GM19463 (cell line): ENCODE measurements around the gene DCST1.
A peak's percentile ranks its signal among the peaks of the same experiment; 100 is the strongest.

Source experiments
- ATAC-seq: cut with Tn5 transposase; IDR thresholded peaks from one replicate; pipeline ENCODE4 v1.9.1; 2021; ENCODE audit warnings: mild to moderate bottlenecking, moderate library complexity; ENCODE audit not compliant: unreplicated experiment

DCST1 gene

GRCh38 chr1:155070721-155071569 is 37.3 kb downstream of the DCST1 start:
- ATAC-seq, result peak; percentile 75

GRCh38 chr1:155071701-155072100 is 38.1 kb downstream of the DCST1 start:
- no peak for ATAC-seq

- no peak for ATAC-seq
Measured at GRCh38 chr1:155072531-155073289, 39.1 kb downstream of the DCST1 start.

- no peak for ATAC-seq
Measured at GRCh38 chr1:155073377-155074242, 40.0 kb downstream of the DCST1 start.

- ATAC-seq, result no peak
Measured at GRCh38 chr1:155075535-155075934, 41.9 kb downstream of the DCST1 start.

- no peak for ATAC-seq
Measured at GRCh38 chr1:155076371-155076770, 42.7 kb downstream of the DCST1 start.

- no peak for ATAC-seq
Measured at GRCh38 chr1:155077346-155077745, 43.7 kb downstream of the DCST1 start.

- ATAC-seq, result no peak
Measured at GRCh38 chr1:155077758-155078445, 44.3 kb downstream of the DCST1 start.

GRCh38 chr1:155078469-155079209 is 45.0 kb downstream of the DCST1 start, which contains the start of gene EFNA3:
Gene EFNA3 (plus strand): TSS chr1:155078837. CDS start chr1:155078942, 105 bp downstream.
- no peak for ATAC-seq

- ATAC-seq, result no peak
Measured at GRCh38 chr1:155079210-155079486, 45.5 kb downstream of the DCST1 start.

- ATAC-seq, result no peak
Measured at GRCh38 chr1:155079487-155080311, 46.1 kb downstream of the DCST1 start.

GRCh38 chr1:155080312-155081228 is 46.9 kb downstream of the DCST1 start:
- ATAC-seq, result no peak

- ATAC-seq, result no peak
Measured at GRCh38 chr1:155081472-155082300, 48.1 kb downstream of the DCST1 start.

- ATAC-seq, result no peak
Measured at GRCh38 chr1:155082301-155083051, 48.9 kb downstream of the DCST1 start.

- ATAC-seq, result no peak
Measured at GRCh38 chr1:155083052-155083541, 49.5 kb downstream of the DCST1 start.
